Nephron (organoid): ENCODE data around the gene ZNF496.
"Not testable (repeated sequence)": the region's sequence is repeated elsewhere in the genome, so short reads cannot be mapped to it uniquely, and the experiment has no call there.

ENCODE experiments used
- H3K27ac Mint-ChIP-seq, 3 experiments: 2 replicates each; pipeline ENCODE4 v1.8.0; 2020; ENCODE audit warnings: mixed read lengths in 3 of 3, mild to moderate bottlenecking in 2 of 3, moderate library complexity in 1 of 3
- H3K27me3 Mint-ChIP-seq: 2 replicates; pipeline ENCODE4 v1.8.0; 2021; ENCODE audit warnings: low read depth, mild to moderate bottlenecking, moderate library complexity, mixed read lengths
- H3K36me3 Mint-ChIP-seq: 2 replicates; pipeline ENCODE4 v1.8.0; 2020; ENCODE audit warnings: low read depth, mixed read lengths
- H3K4me1 Mint-ChIP-seq: 2 replicates; pipeline ENCODE4 v1.8.0; 2020; ENCODE audit warnings: mixed read lengths
- H3K4me3 Mint-ChIP-seq, 3 experiments: 2 replicates each; pipeline ENCODE4 v1.8.0; 2020; ENCODE audit warnings: mild to moderate bottlenecking in 3 of 3, mixed read lengths in 3 of 3, moderate library complexity in 2 of 3
- H3K9me3 Mint-ChIP-seq: 2 replicates; pipeline ENCODE4 v1.8.0; 2020; ENCODE audit warnings: mixed read lengths
- CTCF ChIP-seq, 3 experiments: fragments of 200-600 bp; sonication (generic); IDR thresholded peaks; one replicate each; pipeline ENCODE4 v1.5.0; 2021; ENCODE audit warnings: antibody characterized with exemption in 3 of 3; ENCODE audit not compliant: unreplicated experiment in 3 of 3

Gene ZNF496

GRCh38 chr1:247273013-247273412, 58.7 kb downstream of the ZNF496 start:
- Mint-ChIP-seq H3K4me1 (peaks cover 14% of the 10 kb centered on the region), H3K4me3 (no peak overlapping the region), H3K27ac (peak overlapping the region; percentile 66 to 94 (median 80)), H3K9me3 (peaks cover 26% of the 10 kb centered on the region), H3K36me3 (no peaks in the 10 kb centered on the region), H3K27me3 (no peaks in the 10 kb centered on the region)
- TF ChIP-seq CTCF (IDR thresholded peaks at IDR 0.05; ENCODE audit: unreplicated experiment in 3 of 3): no peak

- Mint-ChIP-seq H3K27me3 (no peaks in the 10 kb centered on the region), H3K4me1 (peaks cover 14% of the 10 kb centered on the region), H3K27ac (no peak overlapping the region), H3K36me3 (no peaks in the 10 kb centered on the region), H3K4me3 (no peak overlapping the region), H3K9me3 (peaks cover 23% of the 10 kb centered on the region)
- TF ChIP-seq CTCF (IDR thresholded peaks at IDR 0.05; ENCODE audit: unreplicated experiment in 3 of 3): no peak
Measured at GRCh38 chr1:247270003-247270402, 61.7 kb downstream of the ZNF496 start.

- Mint-ChIP-seq H3K36me3 (no peaks in the 10 kb centered on the region), H3K4me1 (peaks cover 8% of the 10 kb centered on the region), H3K4me3 (no peak overlapping the region), H3K9me3 (peaks cover 31% of the 10 kb centered on the region), H3K27me3 (no peaks in the 10 kb centered on the region), H3K27ac (no peak overlapping the region)
- no peak for TF ChIP-seq CTCF (IDR thresholded peaks at IDR 0.05; ENCODE audit: unreplicated experiment in 3 of 3)
Measured at GRCh38 chr1:247269133-247269532, 62.5 kb downstream of the ZNF496 start.

GRCh38 chr1:247268390-247269045, 63.1 kb downstream of the ZNF496 start:
- H3K9me3 Mint-ChIP-seq: peaks cover 34% of the 10 kb centered on the region
- peaks cover 7% of the 10 kb centered on the region for H3K4me1 Mint-ChIP-seq
- H3K27ac Mint-ChIP-seq: no peak overlapping the region
- H3K4me3 Mint-ChIP-seq: no peak overlapping the region
- TF ChIP-seq CTCF (IDR thresholded peaks at IDR 0.05; ENCODE audit: unreplicated experiment in 3 of 3): no peak
- H3K27me3 Mint-ChIP-seq: no peaks in the 10 kb centered on the region
- no peaks in the 10 kb centered on the region for H3K36me3 Mint-ChIP-seq

- no peaks in the 10 kb centered on the region for H3K36me3 Mint-ChIP-seq
- TF ChIP-seq CTCF (IDR thresholded peaks at IDR 0.05; ENCODE audit: unreplicated experiment in 3 of 3): no peak
- no peaks in the 10 kb centered on the region for H3K4me1 Mint-ChIP-seq
- H3K27ac Mint-ChIP-seq: no peak overlapping the region
- no peaks in the 10 kb centered on the region for H3K27me3 Mint-ChIP-seq
- H3K4me3 Mint-ChIP-seq: no peak overlapping the region
- peaks cover 28% of the 10 kb centered on the region for H3K9me3 Mint-ChIP-seq
Measured at GRCh38 chr1:247266053-247266452, 65.6 kb downstream of the ZNF496 start.

- not testable (repeated sequence) for H3K36me3 Mint-ChIP-seq, H3K9me3 Mint-ChIP-seq, H3K27me3 Mint-ChIP-seq, H3K27ac Mint-ChIP-seq, H3K4me3 Mint-ChIP-seq, H3K4me1 Mint-ChIP-seq
Measured at GRCh38 chr1:247255772-247256171, 75.9 kb downstream of the ZNF496 start, which contains the start of gene VN1R5. Gene VN1R5, plus strand, starts transcription at chr1:247256072.
